Measurements from ENCODE around the gene CAP2.

CAP2 gene

GRCh38 chr6:17494919-17495318 lies 101.5 kb downstream of the CAP2 start:
- H3K27ac ChIP-seq (replicated peaks) = no peak overlapping the region
- TF ChIP-seq GABPA (IDR thresholded peaks at IDR 0.05; ENCODE audit: low read depth) (no peak), CTCF (IDR thresholded peaks at IDR 0.05; ENCODE audit: insufficient read depth, low read length) (no peak), POLR2AphosphoS5 (IDR thresholded peaks at IDR 0.05; ENCODE audit: low read depth) (no peak), REST (IDR thresholded peaks at IDR 0.05; ENCODE audit: insufficient replicate concordance, low read depth) (no peak), SPI1 (IDR thresholded peaks at IDR 0.05; ENCODE audit: borderline replicate concordance, low read depth) (no peak)
- no peak overlapping the region for H3K4me3 ChIP-seq (replicated peaks; ENCODE audit: insufficient read depth, low read length)
- DNase-seq (ENCODE audit: low read depth in 1 of 2, low spot score in 1 of 2) = no peak
- H3K27me3 ChIP-seq (ENCODE audit: insufficient read depth, poor library complexity, severe bottlenecking) = no peaks in the 10 kb centered on the region

DNA sequence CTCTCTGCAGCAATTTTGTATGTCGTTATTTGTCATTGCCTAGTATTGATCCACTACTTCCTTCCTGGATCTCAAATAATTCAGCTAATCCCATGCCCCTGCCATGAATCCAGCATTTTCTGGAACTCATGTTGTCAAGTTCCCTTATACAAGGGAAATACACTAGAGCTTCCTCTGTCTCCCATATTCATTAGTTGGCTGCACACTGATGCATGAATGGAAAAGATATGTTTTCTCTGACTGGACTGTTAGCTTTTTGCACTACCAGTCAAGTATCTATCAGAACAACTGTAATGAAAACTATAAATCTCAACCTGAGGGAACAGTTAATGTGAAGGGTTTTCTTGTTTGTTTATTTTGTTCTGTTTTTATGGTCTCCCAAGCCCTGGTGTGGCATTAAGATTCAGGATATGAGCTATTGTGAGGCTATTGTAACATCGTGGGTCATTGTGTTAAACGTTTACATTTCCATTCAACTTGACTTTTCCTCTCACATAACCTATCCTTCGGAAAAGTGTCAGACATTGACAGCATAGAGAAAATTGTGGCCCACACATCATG lies 104.2 kb downstream of the CAP2 start:
- H3K27me3 ChIP-seq (ENCODE audit: insufficient read depth, poor library complexity, severe bottlenecking) = no peaks in the 10 kb centered on the region
- no peak for DNase-seq (ENCODE audit: low read depth in 1 of 2, low spot score in 1 of 2)
- H3K27ac ChIP-seq (replicated peaks) = no peak overlapping the region
- no peak overlapping the region for H3K4me3 ChIP-seq (replicated peaks; ENCODE audit: insufficient read depth, low read length)
- TF ChIP-seq SPI1 (IDR thresholded peaks at IDR 0.05; ENCODE audit: borderline replicate concordance, low read depth) = no peak

GRCh38 chr6:17501442-17501841 lies 108.0 kb downstream of the CAP2 start:
- no peak for DNase-seq (ENCODE audit: low read depth in 1 of 2, low spot score in 1 of 2)
- Histone ChIP-seq H3K27me3 (ENCODE audit: insufficient read depth, poor library complexity, severe bottlenecking) (no peaks in the 10 kb centered on the region), H3K4me3 (replicated peaks; ENCODE audit: insufficient read depth, low read length) (no peak overlapping the region), H3K27ac (replicated peaks) (no peak overlapping the region)
- TF ChIP-seq REST (IDR thresholded peaks at IDR 0.05; ENCODE audit: insufficient replicate concordance, low read depth) (no peak), POLR2AphosphoS5 (IDR thresholded peaks at IDR 0.05; ENCODE audit: low read depth) (no peak), CTCF (IDR thresholded peaks at IDR 0.05; ENCODE audit: insufficient read depth, low read length) (no peak), SPI1 (IDR thresholded peaks at IDR 0.05; ENCODE audit: borderline replicate concordance, low read depth) (no peak), GABPA (IDR thresholded peaks at IDR 0.05; ENCODE audit: low read depth) (no peak)

GRCh38 chr6:17501982-17502704 lies 108.7 kb downstream of the CAP2 start:
- TF ChIP-seq CTCF (IDR thresholded peaks at IDR 0.05; ENCODE audit: insufficient read depth, low read length) = no peak
- DNase-seq (ENCODE audit: low read depth in 1 of 2, low spot score in 1 of 2) = no peak
- H3K27ac ChIP-seq (replicated peaks) = no peak overlapping the region

More at GRCh38 chr6:17501982-17502704, 108.7 kb downstream of the CAP2 start:
- no peaks in the 10 kb centered on the region for H3K27me3 ChIP-seq (ENCODE audit: insufficient read depth, poor library complexity, severe bottlenecking)
- H3K4me3 ChIP-seq (replicated peaks; ENCODE audit: insufficient read depth, low read length) = no peak overlapping the region

Data from HL-60 (cell line).